Epithelial cell of proximal tubule (primary cell): Measurements from ENCODE around the gene NLE1. TPM values are rescaled to one million over a fixed set of nuclear protein-coding genes. Genes with fewer than 3 reads are reported as not detected.

Source experiments
- DNase-seq: peaks from one replicate; pipeline ENCODE4 v3.0.0-alpha.2; 2011; ENCODE audit warnings: low read depth
- H3K4me3 ChIP-seq: 2 replicates; pipeline ENCODE4 v1.5.1; 2011; ENCODE audit warnings: low read depth, mild to moderate bottlenecking, low read length
- CTCF ChIP-seq: conservative IDR thresholded peaks from 2 replicates; pipeline ENCODE4 v1.5.1; 2012; ENCODE audit warnings: low read depth, mild to moderate bottlenecking, low read length
- total RNA-seq: library from RNA; depleted of rRNA; stranded (reverse); fragments of >200 nt; gene quantifications from 2 replicates; pipeline ENCODE4 v1.2.3, GENCODE V29; 2015

Gene NLE1
- total RNA-seq, 1 donor from 2014 or later, result 27.0 TPM

DNA sequence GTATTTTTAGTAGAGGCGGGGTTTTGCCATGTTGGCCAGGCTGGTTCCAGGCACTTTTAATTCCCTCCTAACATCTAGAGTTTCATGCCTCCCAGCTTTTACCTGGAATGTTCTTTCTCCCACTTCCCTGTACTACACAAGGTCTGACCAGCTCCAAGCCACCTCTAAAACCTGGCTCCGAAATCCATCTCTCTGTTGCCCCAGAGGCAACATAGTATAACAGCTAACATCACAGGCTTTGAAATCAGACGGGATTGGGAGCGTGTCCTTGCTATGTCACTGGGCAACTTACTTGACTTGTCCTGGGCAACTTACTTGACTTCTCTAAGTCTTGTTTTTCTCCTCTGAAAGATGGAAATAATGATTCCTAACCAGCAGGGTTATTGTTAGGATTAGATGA, 20.7 kb upstream of the NLE1 start:
- no peak overlapping the region for H3K4me3 ChIP-seq
- DNase-seq, result no peak
- TF ChIP-seq CTCF, result no peak

- TF ChIP-seq CTCF, result no peak
- DNase-seq, result no peak
- no peak overlapping the region for H3K4me3 ChIP-seq
These were observed 19.2 kb upstream of the NLE1 start for GRCh38 chr17:35161281-35161761.

DNA sequence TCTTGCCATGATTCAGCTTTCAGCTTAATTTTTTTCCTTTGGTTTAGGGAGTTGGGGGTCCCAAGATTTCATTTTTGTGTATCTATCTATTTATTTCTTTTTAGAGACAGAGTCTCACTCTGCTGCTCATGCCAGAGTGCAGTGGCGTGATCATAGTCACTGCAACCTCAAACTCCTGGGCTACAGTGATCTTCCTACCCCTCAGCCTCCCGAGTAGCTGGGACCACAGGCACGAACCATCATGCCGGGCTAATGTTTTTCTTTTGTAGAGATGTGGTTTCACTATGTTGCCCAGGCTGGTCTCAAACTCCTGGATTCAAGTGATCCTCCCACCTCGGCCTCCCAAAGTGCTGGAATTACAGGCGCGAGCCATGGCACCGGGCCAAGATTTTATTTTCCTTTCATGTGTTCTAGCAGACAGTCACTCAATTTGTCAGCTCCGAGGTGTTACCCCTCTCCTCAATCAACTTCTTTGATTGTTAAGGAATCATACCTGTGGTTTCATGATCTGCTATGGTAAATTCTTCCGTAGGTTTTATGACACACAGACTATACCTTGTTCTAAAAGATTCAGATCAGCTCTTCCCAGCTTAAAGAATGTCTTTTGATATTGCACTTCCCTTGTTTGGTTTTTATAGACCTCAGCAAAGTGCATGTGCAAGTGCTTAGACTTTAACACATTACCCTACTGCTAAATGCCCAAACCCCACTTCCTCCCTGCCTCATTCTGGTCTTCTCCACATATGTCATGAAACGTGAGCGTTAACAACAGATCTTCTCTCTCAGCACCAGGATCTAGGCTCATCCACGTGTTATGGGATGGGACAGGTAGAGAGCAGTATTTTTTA, 18.5 kb upstream of the NLE1 start:
- no peak for TF ChIP-seq CTCF
- DNase-seq, result no peak
- no peak overlapping the region for H3K4me3 ChIP-seq

GRCh38 chr17:35159940-35160339, 17.8 kb upstream of the NLE1 start:
- no peak overlapping the region for H3K4me3 ChIP-seq
- TF ChIP-seq CTCF, result no peak
- DNase-seq, result no peak

- no peak for DNase-seq
- no peak overlapping the region for H3K4me3 ChIP-seq
- TF ChIP-seq CTCF, result no peak
These were observed 13.1 kb upstream of the NLE1 start for GRCh38 chr17:35155246-35155645.

DNA sequence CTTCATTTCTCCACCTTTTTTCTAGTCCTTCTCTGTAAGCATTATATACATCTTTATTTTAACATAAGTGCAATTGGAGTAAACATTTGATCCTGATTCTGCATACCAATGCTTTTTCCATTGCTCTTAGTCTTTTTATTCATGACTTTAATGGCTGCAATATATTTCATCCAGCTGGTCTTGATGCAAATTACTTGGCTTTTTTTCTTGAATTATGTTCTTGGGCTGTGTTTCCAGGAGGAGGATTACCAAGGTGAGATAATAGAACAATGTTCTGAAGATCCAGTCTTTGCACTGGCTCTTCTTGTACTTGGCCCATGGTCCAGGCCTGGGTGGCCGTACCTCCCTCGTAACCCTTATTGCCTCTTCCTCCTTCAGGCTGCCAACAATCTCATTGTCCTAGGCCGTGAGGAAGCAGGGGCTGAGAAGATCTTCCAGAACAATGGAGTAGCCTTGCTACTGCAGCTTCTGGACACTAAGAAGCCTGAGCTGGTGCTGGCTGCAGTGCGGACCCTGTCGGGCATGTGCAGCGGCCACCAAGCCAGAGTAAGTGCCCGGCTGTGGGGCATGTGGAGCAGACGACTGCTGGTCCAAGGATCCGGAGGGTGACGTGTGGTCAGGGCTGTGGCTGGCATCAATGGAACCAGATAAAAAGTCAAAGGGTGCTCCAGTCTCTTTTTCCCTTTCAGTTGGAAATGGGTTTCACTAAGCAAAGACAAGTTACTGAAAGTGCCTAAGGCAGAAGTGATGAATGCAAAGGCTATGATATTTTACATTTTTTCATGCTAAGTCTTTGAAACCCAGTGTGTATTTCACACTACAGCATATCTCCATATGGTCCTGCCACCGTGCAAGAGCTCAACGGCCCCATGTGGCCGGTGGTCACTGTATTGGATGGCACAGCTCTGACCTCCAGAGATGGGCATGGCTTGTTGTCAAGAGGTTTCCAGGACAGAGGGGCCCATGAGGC, 12.4 kb upstream of the NLE1 start:
- no peak overlapping the region for H3K4me3 ChIP-seq
- TF ChIP-seq CTCF, result no peak

More for the DNA sequence above, 12.4 kb upstream of the NLE1 start:
- DNase-seq, result no peak
